HG03575 (cell line): ENCODE data around the gene PHKB.

Source experiments
- ATAC-seq: cut with Tn5 transposase; IDR thresholded peaks from one replicate; pipeline ENCODE4 v1.9.1; 2021; ENCODE audit not compliant: unreplicated experiment, insufficient number of reproducible peaks, low FRiP score; ENCODE audit errors: extremely low read depth

PHKB gene

GRCh38 chr16:47700857-47701587 lies 239.9 kb downstream of the PHKB start:
- ATAC-seq, result no peak

GRCh38 chr16:47705266-47705665 lies 244.1 kb downstream of the PHKB start:
- ATAC-seq, result no peak

GRCh38 chr16:47711809-47712208 lies 250.7 kb downstream of the PHKB start:
- no peak for ATAC-seq

GRCh38 chr16:47712276-47713224 lies 251.4 kb downstream of the PHKB start:
- no peak for ATAC-seq

GRCh38 chr16:47713225-47713595 lies 252.1 kb downstream of the PHKB start:
- no peak for ATAC-seq

GRCh38 chr16:47715442-47716083 lies 254.4 kb downstream of the PHKB start:
- ATAC-seq, result no peak

- no peak for ATAC-seq
These were observed 255.4 kb downstream of the PHKB start for GRCh38 chr16:47716571-47716970.

GRCh38 chr16:47719713-47720112 lies 258.6 kb downstream of the PHKB start:
- ATAC-seq, result no peak

- ATAC-seq, result no peak
These were observed 260.0 kb downstream of the PHKB start for GRCh38 chr16:47721006-47721637.

- ATAC-seq, result no peak
These were observed 260.9 kb downstream of the PHKB start for GRCh38 chr16:47722046-47722445.

GRCh38 chr16:47724115-47724785 lies 263.1 kb downstream of the PHKB start:
- no peak for ATAC-seq

- ATAC-seq, result no peak
These were observed 264.1 kb downstream of the PHKB start for GRCh38 chr16:47725188-47725695.

GRCh38 chr16:47726031-47726675 lies 265.0 kb downstream of the PHKB start:
- ATAC-seq, result no peak

- ATAC-seq, result no peak
These were observed 266.0 kb downstream of the PHKB start for GRCh38 chr16:47727131-47727530.

- ATAC-seq, result no peak
These were observed 267.1 kb downstream of the PHKB start for GRCh38 chr16:47728205-47728604.

GRCh38 chr16:47729701-47730100 lies 268.6 kb downstream of the PHKB start:
- ATAC-seq, result no peak

GRCh38 chr16:47731252-47731651 lies 270.1 kb downstream of the PHKB start:
- no peak for ATAC-seq

GRCh38 chr16:47732122-47732521 lies 271.0 kb downstream of the PHKB start:
- ATAC-seq, result no peak
